H9 (cell line): ENCODE measurements around the gene CLEC3A. TPM values are rescaled to one million over a fixed set of nuclear protein-coding genes. Genes with fewer than 3 reads are reported as not detected.
"Not testable (repeated sequence)": the region's sequence is repeated elsewhere in the genome, so short reads cannot be mapped to it uniquely, and the experiment has no call there.

Experiments
- DNase-seq: peaks from one replicate; pipeline ENCODE4 v3.0.0-alpha.2; 2017
- H2AFZ ChIP-seq: one replicate; pipeline ENCODE4 v1.6.1; 2013; ENCODE audit warnings: mild to moderate bottlenecking, low read length, control low read depth, moderate library complexity
- H2AK5ac ChIP-seq: 2 replicates; pipeline ENCODE4 v1.6.1; 2013; ENCODE audit warnings: low read length, control low read depth, mixed read lengths; ENCODE audit not compliant: insufficient read length
- H2BK120ac ChIP-seq: one replicate; pipeline ENCODE4 v1.6.1; 2013; ENCODE audit warnings: low read depth, mild to moderate bottlenecking, low read length, control low read depth, inconsistent platforms; ENCODE audit not compliant: poor library complexity, severe bottlenecking
- H2BK12ac ChIP-seq: 2 replicates; pipeline ENCODE4 v1.6.1; 2013; ENCODE audit warnings: low read length, control low read depth, mixed read lengths, low read depth; ENCODE audit not compliant: insufficient read length
- H2BK15ac ChIP-seq: 2 replicates; pipeline ENCODE4 v1.6.1; 2013; ENCODE audit warnings: low read depth, low read length, control low read depth
- H2BK20ac ChIP-seq: one replicate; pipeline ENCODE4 v1.6.1; 2013; ENCODE audit warnings: low read depth, mild to moderate bottlenecking, low read length, control low read depth, inconsistent platforms; ENCODE audit not compliant: poor library complexity, severe bottlenecking
- H2BK5ac ChIP-seq: 2 replicates; pipeline ENCODE4 v1.6.1; 2013; ENCODE audit warnings: low read length, control low read depth, mixed read lengths; ENCODE audit not compliant: insufficient read length
- H3K14ac ChIP-seq: 2 replicates; pipeline ENCODE4 v1.6.1; 2013; ENCODE audit warnings: low read length, control low read depth; ENCODE audit not compliant: insufficient read depth
- H3K18ac ChIP-seq: 2 replicates; pipeline ENCODE4 v1.6.1; 2013; ENCODE audit warnings: low read depth, mild to moderate bottlenecking, mixed read lengths, low read length, control low read depth; ENCODE audit not compliant: insufficient read length
- H3K23ac ChIP-seq: 2 replicates; pipeline ENCODE4 v1.6.1; 2013; ENCODE audit warnings: low read length, control low read depth, mixed read lengths, low read depth; ENCODE audit not compliant: insufficient read length
- H3K23me2 ChIP-seq: 2 replicates; pipeline ENCODE4 v1.6.1; 2013; ENCODE audit warnings: low read depth, mild to moderate bottlenecking, mixed read lengths, low read length, control low read depth; ENCODE audit not compliant: insufficient read length, poor library complexity, severe bottlenecking
- H3K27ac ChIP-seq: 2 replicates; pipeline ENCODE4 v1.5.1; 2013; ENCODE audit warnings: low read length, control low read depth, mixed read lengths, low read depth; ENCODE audit not compliant: insufficient read length
- H3K27me3 ChIP-seq: 2 replicates; pipeline ENCODE4 v1.6.1; 2013; ENCODE audit warnings: low read length, control low read depth, inconsistent platforms; ENCODE audit not compliant: insufficient read depth
- H3K4ac ChIP-seq: 2 replicates; pipeline ENCODE4 v1.6.1; 2013; ENCODE audit warnings: low read depth, mild to moderate bottlenecking, control low read depth, inconsistent platforms, low read length, moderate library complexity
- H3K4me1 ChIP-seq: 2 replicates; pipeline ENCODE4 v1.6.1; 2013; ENCODE audit warnings: low read length, control low read depth, inconsistent platforms; ENCODE audit not compliant: insufficient read depth
- H3K4me2 ChIP-seq: 2 replicates; pipeline ENCODE4 v1.6.1; 2013; ENCODE audit warnings: low read length, control low read depth, mixed read lengths; ENCODE audit not compliant: insufficient read length, insufficient read depth
- H3K56ac ChIP-seq: 2 replicates; pipeline ENCODE4 v1.6.1; 2013; ENCODE audit warnings: low read depth, mild to moderate bottlenecking, mixed read lengths, low read length, control low read depth; ENCODE audit not compliant: insufficient read length
- H3K79me1 ChIP-seq: 2 replicates; pipeline ENCODE4 v1.6.1; 2013; ENCODE audit warnings: low read depth, mild to moderate bottlenecking, moderate library complexity, low read length, control low read depth, inconsistent platforms; ENCODE audit not compliant: insufficient read depth, poor library complexity, severe bottlenecking
- H3K79me2 ChIP-seq: 2 replicates; pipeline ENCODE4 v1.6.1; 2013; ENCODE audit warnings: low read length, control low read depth, inconsistent platforms; ENCODE audit not compliant: insufficient read depth
- H3K9ac ChIP-seq: 2 replicates; pipeline ENCODE4 v1.6.1; 2013; ENCODE audit warnings: low read length, control low read depth, mixed read lengths; ENCODE audit not compliant: insufficient read length; ENCODE audit errors: extremely low read depth
- H3K9me3 ChIP-seq: one replicate; pipeline ENCODE4 v1.6.1; 2013; ENCODE audit warnings: low read depth, low read length, inconsistent platforms; ENCODE audit not compliant: control insufficient read depth
- H3T11ph ChIP-seq: one replicate; pipeline ENCODE4 v1.6.1; 2013; ENCODE audit warnings: mild to moderate bottlenecking, low read length, control low read depth, inconsistent platforms
- H4K20me1 ChIP-seq: one replicate; pipeline ENCODE4 v1.6.1; 2013; ENCODE audit not compliant: control insufficient read depth, insufficient read length, insufficient read depth
- H4K5ac ChIP-seq: 2 replicates; pipeline ENCODE4 v1.6.1; 2013; ENCODE audit warnings: low read depth, mild to moderate bottlenecking, mixed read lengths, low read length, control low read depth; ENCODE audit not compliant: insufficient read length
- H4K8ac ChIP-seq: replicated peaks from 2 replicates; pipeline ENCODE4 v1.6.1; 2013; ENCODE audit warnings: low read length, control low read depth, mixed read lengths, low read depth; ENCODE audit not compliant: insufficient read length
- H4K91ac ChIP-seq: 2 replicates; pipeline ENCODE4 v1.6.1; 2013; ENCODE audit warnings: low read depth, mild to moderate bottlenecking, moderate library complexity, mixed read lengths, low read length, control low read depth; ENCODE audit not compliant: insufficient read length
- H3K27ac Mint-ChIP-seq, 3 experiments: 2 replicates in 2 of 3; 3 replicates in 1 of 3; pipeline ENCODE4 v1.8.0; 2020 to 2021; ENCODE audit warnings: mixed read lengths in 3 of 3, mild to moderate bottlenecking in 1 of 3, moderate library complexity in 1 of 3
- H3K27me3 Mint-ChIP-seq: 2 replicates; pipeline ENCODE4 v1.8.0; 2021; ENCODE audit warnings: low read depth, mild to moderate bottlenecking, moderate library complexity, mixed read lengths
- H3K36me3 Mint-ChIP-seq, 3 experiments: 2 replicates in 2 of 3; 3 replicates in 1 of 3; pipeline ENCODE4 v1.8.0; 2020 to 2021; ENCODE audit warnings: low read depth in 3 of 3, mixed read lengths in 3 of 3; ENCODE audit not compliant: insufficient read depth in 1 of 3
- H3K4me1 Mint-ChIP-seq, 2 experiments: 2 replicates each; pipeline ENCODE4 v1.8.0; 2020; ENCODE audit warnings: mixed read lengths in 2 of 2
- H3K4me3 Mint-ChIP-seq, 2 experiments: 2 replicates in 1 of 2; 3 replicates in 1 of 2; pipeline ENCODE4 v1.8.0; 2020 to 2021; ENCODE audit warnings: mild to moderate bottlenecking in 2 of 2, mixed read lengths in 2 of 2, moderate library complexity in 1 of 2
- H3K9me3 Mint-ChIP-seq, 2 experiments: 2 replicates in 1 of 2; 3 replicates in 1 of 2; pipeline ENCODE4 v1.8.0; 2020; ENCODE audit warnings: mild to moderate bottlenecking in 2 of 2, mixed read lengths in 2 of 2, moderate library complexity in 1 of 2
- CTCF ChIP-seq: fragments of 200-600 bp; sonication (generic); conservative IDR thresholded peaks from 3 replicates; pipeline ENCODE4 v1.8.0; 2021; ENCODE audit warnings: antibody characterized with exemption, mild to moderate bottlenecking
- WGBS: extraction: QIAGEN DNeasy Blood & Tissue Kit; methylation state at CpG from one replicate; pipeline ENCODE4 v1.1.7; 2013; ENCODE audit warnings: missing lambda C conversion rate, low lambda C conversion rate, mixed read lengths; ENCODE audit not compliant: insufficient read length; ENCODE audit errors: extremely low coverage; 5-methylcytosine and 5-hydroxymethylcytosine counted together
- total RNA-seq: library from RNA; stranded (reverse); gene quantifications from 2 replicates; pipeline ENCODE4 v1.2.1, GENCODE V29; 2021

The CLEC3A gene
- total RNA-seq, 1 experiment from 2014 or later: not detected

GRCh38 chr16:78057803-78058564 lies 35.6 kb downstream of the CLEC3A start:
- no CpG with 5 or more reads among the region's 9 CpGs for WGBS
- Histone ChIP-seq H3K79me2 (no peaks in the 10 kb centered on the region), H2BK20ac (no peak overlapping the region), H3K4me1 (no peaks in the 10 kb centered on the region), H3K23ac (no peak overlapping the region), H2BK120ac (no peak overlapping the region), H3K56ac (no peak overlapping the region), H3K27me3 (no peaks in the 10 kb centered on the region; the same call in 1 of the 2 replicates), H3K23me2 (no peaks in the 10 kb centered on the region), H3K27ac (no peak overlapping the region), H3K9ac (no peak overlapping the region), H3K14ac (no peak overlapping the region), H2AK5ac (no peak overlapping the region), H3T11ph (no peak overlapping the region), H3K79me1 (no peaks in the 10 kb centered on the region), H4K5ac (no peak overlapping the region), H3K4ac (no peak overlapping the region), H4K91ac (no peak overlapping the region), H2BK5ac (no peak overlapping the region), H3K9me3 (no peaks in the 10 kb centered on the region), H2BK15ac (no peak overlapping the region), H3K18ac (no peak overlapping the region), H2BK12ac (no peak overlapping the region), H4K20me1 (no peaks in the 10 kb centered on the region), H3K4me2 (no peak overlapping the region), H2AFZ (no peak overlapping the region), H4K8ac (no peak overlapping the region)
- H3K36me3 Mint-ChIP-seq: no peaks in the 10 kb centered on the region
- H3K4me3 Mint-ChIP-seq: no peak overlapping the region
- H3K27ac Mint-ChIP-seq: no peak overlapping the region
- no peak for TF ChIP-seq CTCF
- H3K27me3 Mint-ChIP-seq: peaks cover 100% of the 10 kb centered on the region
- H3K4me1 Mint-ChIP-seq: peaks cover 0 to 5% of the 10 kb centered on the region in 2 experiments; a peak in 1 of 4 replicates
- H3K9me3 Mint-ChIP-seq: no peaks in the 10 kb centered on the region
- DNase-seq: no peak

- not testable (repeated sequence) for H2BK120ac ChIP-seq, H3K23ac ChIP-seq, H3K14ac ChIP-seq, H3K27me3 ChIP-seq, H2BK20ac ChIP-seq, H3K4me1 ChIP-seq, H2BK12ac ChIP-seq, H3K18ac ChIP-seq, H2AK5ac ChIP-seq, H2AFZ ChIP-seq, H3K9me3 Mint-ChIP-seq, H3K4ac ChIP-seq, H3K36me3 Mint-ChIP-seq, H3K27ac Mint-ChIP-seq, H3K27ac ChIP-seq, H4K20me1 ChIP-seq, H3K9me3 ChIP-seq, H2BK5ac ChIP-seq, DNase-seq, H4K5ac ChIP-seq, H3K4me1 Mint-ChIP-seq, H4K8ac ChIP-seq, H2BK15ac ChIP-seq, H3K79me2 ChIP-seq, H3K23me2 ChIP-seq, H3K4me2 ChIP-seq, H3K4me3 Mint-ChIP-seq, H3T11ph ChIP-seq, H3K56ac ChIP-seq, H3K9ac ChIP-seq, H4K91ac ChIP-seq, H3K79me1 ChIP-seq
- peaks cover 100% of the 10 kb centered on the region for H3K27me3 Mint-ChIP-seq
- WGBS: no CpG with 5 or more reads among the region's 25 CpGs
Measured at GRCh38 chr16:78059806-78060205, 37.5 kb downstream of the CLEC3A start.
